Left kidney (tissue), 2 donors: ENCODE measurements around the gene LTBP3. TPM values are rescaled to one million over a fixed set of nuclear protein-coding genes. Genes with fewer than 3 reads are reported as not detected.

Experiments used
- DNase-seq: peaks from one replicate; pipeline ENCODE4 v3.0.0-alpha.2; 2013
- polyA plus RNA-seq: library from polyadenylated mRNA; unstranded; fragments of 120-200 nt; gene quantifications from one replicate; pipeline ENCODE4 v1.2.1, GENCODE V29; 2013; ENCODE audit not compliant: insufficient read length

LTBP3 gene
- polyA plus RNA-seq, 1 donor, result 142 TPM

DNA sequence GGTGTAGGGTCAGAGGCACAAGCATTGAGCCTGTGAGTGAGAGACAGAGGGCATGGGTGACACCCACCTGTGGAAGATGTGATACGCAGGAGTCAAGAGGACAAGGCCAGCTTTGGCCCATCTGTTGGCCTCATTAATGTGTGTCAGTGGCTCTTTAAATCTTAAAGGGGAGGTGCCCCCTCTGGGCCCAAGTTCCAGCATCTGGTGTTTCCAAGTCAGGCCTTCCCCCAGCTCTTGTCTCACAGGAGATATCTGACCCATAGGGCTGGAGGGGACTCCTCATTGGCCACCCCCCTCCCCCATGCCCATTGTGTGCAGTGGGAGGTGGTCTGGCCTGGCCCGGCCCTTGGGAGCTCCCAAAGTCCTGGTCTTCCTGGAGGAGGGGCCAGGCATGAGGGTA, 28.5 kb upstream of the LTBP3 start:
- no peak for DNase-seq

- no peak for DNase-seq
Measured at GRCh38 chr11:65586247-65586630, 28.1 kb upstream of the LTBP3 start.

DNA sequence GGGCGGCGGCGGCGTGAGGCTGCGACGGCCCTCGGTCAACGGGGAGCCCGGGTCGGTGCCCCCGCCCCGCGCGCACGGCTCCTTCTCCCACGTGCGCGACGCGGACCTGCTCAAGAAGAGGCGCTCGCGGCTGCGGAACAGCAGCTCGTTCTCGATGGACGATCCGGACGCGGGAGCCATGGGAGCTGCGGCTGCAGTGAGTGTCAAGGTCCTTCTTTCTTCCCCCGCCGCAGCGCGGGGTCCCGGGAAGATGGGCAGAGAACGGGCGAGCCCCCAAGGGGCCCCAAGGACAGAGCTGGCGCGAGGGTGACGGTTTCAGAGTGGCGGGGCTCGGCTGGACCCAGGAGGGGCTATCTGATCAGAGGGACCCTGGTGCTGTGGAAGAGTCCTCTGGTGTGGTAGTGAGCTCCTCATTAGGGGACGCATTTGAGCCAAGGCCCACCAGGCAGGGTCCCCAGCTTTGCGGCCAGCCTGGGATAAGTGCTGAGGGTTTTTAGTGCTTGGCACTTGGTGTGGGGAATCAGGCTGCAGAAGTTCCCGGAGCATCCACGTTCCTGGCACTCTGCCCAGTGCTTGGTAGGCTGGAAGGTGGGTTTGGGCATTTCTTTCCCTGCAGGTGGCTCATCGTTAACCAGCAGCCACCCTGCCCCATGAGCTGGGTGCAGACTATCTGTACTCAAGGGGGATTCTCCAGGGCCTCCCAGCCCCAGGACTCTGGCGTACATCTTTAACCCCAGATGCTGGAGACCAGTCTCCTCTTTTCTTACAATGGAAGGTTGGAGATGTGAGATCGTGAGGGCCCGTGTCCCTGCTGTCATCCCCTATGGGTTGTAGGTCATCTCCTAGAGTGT, 27.5 kb upstream of the LTBP3 start:
- no peak for DNase-seq

DNA sequence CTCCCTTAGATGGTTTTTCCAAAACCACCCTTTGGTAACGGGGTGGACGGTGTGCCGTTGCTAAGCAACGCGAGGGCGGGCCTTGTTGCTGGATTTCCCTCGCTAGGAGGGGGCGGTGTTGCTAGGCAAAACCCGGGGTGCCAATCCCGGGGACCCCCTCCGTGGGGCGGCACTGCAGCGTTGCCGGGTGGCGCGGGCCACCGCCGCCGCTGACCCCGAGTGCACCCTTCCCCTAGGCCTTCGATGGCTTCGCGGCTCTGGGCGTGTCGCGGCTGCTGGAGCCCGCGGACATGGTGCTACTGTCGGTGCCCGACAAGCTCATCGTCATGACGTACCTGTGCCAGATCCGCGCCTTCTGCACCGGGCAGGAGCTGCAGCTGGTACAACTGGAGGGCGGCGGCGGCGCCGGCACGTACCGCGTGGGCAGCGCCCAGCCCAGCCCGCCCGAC, 26.6 kb upstream of the LTBP3 start:
- DNase-seq, result no peak

DNA sequence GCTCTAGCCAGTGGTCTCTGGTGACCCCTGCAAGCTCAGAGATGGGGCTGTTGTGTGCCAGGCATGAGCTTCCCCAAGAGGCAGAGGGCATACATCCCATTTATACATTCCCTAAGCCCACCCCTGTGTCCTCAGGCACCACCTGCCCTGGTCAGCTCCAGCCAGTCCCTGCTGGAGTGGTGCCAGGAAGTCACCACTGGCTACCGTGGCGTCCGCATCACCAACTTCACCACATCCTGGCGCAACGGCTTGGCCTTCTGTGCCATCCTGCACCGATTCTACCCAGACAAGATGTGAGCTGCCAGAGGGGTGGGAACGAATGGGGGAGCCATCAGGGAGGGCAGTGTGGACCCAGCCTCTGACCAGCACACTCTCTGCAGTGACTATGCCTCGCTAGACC, 25.9 kb upstream of the LTBP3 start:
- no peak for DNase-seq

- DNase-seq, result no peak
Measured at GRCh38 chr11:65583589-65583988, 25.4 kb upstream of the LTBP3 start.

GRCh38 chr11:65581928-65582327, 23.8 kb upstream of the LTBP3 start:
- no peak for DNase-seq

GRCh38 chr11:65580756-65581155, 22.6 kb upstream of the LTBP3 start:
- DNase-seq, result no peak

DNA sequence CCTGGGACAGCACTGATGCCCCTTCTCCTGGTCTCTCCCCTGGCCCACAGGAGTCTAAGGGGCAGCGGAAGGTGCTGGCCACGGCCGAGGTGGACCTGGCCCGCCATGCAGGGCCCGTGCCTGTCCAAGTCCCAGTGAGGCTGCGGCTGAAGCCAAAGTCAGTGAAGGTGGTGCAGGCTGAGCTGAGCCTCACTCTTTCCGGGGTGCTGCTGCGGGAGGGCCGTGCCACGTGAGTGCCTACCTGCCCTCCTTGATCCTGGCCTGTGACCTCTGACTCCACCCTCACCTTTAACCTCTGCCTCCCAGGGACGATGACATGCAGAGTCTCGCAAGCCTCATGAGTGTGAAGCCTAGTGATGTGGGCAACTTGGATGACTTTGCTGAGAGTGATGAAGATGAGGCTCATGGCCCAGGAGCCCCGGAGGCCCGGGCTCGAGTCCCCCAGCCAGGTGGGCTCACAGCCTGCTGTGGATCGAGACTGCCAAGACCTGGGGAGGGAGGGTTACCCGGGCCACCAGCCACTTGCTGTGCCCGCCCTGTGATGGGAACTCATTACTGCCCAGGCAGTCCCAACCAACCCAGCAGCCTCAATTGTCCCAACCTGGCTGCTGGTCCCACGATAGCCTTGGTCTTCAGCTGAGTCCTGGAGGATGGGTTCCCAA, 22.0 kb upstream of the LTBP3 start:
- no peak for DNase-seq

- no peak for DNase-seq
Measured at GRCh38 chr11:65579291-65579690, 21.1 kb upstream of the LTBP3 start.

DNA sequence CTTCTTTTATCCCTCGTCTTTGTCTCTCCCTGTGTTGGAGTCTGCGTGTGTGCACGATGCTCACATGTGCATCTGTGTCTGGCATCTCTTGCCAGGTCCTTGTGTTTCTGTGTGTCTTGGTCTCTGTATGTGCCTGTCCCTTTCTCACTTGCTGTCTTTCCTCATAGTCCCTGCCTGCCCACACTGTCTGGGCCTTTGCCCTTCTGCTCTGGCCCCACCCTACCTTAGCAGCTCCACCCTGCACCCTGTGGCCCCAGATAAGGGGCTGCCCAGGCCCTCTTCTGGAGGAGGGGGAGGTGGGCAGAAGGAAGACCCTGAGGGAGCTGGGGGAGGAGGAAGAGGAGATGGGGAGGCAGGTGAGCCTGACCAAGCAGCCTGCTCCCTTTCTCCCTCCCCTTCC, 20.5 kb upstream of the LTBP3 start:
- DNase-seq, result no peak

DNA sequence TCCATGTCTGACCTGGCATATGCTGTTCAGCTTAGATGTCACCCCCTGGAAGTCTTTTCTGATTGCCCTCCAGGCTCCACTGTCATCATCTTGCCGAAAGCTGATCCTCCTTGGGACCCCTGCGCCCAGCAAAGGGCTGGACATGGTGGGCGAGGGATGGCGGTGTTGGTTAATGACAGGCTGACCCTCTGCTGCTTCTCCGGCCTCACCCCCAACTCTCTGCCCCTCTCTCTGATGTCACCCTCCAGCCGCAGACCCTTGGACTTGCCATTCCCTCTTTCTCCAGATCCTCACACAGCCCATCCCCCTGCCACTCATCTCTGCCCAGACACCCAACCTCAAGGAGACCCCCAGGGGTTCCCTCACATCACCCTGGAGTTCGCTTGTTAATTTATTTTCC, 20.0 kb upstream of the LTBP3 start:
- DNase-seq, result no peak

- no peak for DNase-seq
Measured at GRCh38 chr11:65577756-65578109, 19.6 kb upstream of the LTBP3 start.

DNA sequence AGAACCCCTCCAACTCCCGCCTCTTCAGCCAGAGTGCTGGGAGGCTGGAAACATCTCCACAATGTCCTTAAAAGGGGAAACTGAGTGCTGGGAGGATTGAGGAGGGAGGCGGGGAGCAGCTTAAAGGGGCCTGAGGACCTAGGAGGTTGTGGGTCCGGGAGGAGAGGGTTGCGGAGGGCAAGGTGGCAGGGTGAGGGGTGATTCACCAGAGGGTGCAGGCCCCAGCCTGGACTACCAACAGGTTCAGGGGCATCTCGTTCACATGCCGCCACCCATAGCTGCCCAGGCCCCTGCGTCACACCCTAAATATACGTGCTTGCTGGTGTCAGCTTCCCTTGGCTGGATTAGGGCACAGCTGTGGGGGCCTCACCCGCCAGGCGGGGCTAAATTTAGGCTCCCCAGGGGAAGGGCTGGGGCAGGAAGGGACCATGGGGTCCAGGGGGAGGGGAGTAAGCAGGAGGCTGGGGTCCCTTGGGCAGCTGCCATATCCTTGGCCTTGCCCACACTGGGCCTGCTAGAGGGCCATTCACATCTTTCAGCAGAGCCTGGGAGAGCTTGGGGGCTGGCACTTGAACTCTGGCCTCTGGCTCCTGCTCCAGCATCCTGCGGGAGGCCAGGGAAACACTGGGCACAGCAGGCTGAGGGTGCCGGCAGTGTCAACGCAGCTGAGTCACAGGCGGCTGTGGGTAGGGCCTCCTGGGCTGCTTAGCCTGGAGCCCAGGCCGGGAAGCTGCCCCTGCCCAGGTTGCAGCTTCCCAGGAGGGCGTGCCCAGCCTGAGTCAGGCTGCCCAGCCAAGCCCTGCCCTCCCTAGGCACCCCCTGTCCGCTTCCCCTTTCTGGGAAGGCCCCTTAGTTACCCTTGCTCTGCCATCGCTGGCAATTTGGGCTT, 19.0 kb upstream of the LTBP3 start:
- DNase-seq, result no peak

- no peak for DNase-seq
Measured at GRCh38 chr11:65576232-65576866, 18.2 kb upstream of the LTBP3 start.

GRCh38 chr11:65575568-65576231, 17.5 kb upstream of the LTBP3 start, which contains the start of gene EHBP1L1:
EHBP1L1 (plus strand) TSS chr11:65576053; CDS start chr11:65576303, 250 bp downstream.
- no peak for DNase-seq

DNA sequence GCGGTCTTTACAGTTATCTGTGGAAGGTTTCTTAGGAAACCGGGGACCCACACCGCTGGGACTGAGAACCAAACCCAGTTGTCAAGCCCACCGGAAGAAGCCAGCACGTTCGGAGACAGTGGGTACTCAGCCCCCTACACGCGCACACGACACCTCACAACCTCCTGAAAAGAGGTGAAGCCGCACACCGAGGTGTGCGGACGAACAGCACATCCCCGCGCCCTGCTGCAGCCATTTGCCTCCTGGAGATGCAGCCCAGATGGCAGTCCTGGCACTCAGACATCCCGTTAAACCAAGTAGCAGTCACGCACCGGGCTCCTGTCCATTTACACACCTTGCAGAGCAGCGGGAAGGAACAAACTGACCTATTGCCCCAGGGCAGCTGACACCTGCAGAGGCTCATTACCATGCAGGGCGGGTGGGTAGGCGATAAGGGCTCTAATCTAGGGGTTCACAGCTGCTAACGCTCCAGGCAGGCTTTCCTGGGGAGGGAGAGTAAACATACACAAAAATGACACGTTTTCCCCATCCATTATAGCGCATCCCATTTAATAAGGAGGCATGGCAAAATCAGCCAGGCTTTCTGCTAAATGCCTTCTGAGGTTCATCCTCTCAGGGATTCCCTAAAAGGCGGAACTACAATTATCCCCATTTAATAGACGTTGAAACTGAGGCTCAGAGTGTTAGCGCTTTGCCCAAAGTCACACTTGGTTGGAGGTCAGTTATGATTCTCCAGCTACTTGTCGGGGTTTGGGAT, 16.8 kb upstream of the LTBP3 start:
- no peak for DNase-seq

- DNase-seq, result peak; percentile 82
Measured at GRCh38 chr11:65574109-65574810, 16.1 kb upstream of the LTBP3 start.

DNA sequence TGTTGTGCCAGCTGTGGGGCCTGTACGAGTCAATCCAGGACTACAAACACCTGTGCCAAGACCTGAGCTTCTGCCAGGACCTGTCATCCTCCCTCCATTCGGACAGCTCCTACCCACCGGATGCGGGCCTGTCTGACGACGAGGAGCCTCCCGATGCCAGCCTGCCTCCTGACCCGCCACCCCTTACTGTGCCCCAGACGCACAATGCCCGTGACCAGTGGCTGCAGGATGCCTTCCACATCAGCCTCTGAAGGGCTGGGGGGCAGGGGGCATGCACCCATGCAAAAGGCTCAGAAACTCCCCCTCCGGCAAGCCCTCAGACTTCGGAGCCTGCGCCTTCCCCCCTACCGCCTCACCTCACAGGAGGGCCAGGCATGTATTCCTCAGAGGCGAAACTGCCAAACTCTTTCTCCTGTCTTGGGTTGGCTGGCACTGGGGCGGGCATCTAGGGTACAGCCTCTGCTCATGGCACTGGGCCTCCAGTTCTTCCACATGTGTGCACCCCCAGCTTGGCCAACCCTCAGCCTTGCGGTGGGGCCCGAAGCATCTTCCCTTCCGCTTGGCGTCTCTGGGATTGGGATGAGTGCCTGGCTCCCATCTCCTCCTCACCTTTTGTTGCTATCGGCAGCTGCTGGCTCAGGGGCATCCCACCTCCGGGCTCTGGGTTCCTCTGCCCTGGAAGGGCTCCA, 15.4 kb upstream of the LTBP3 start:
- no peak for DNase-seq
